M059J (cell line): ENCODE data around the gene FOXD4L6. TPM values are rescaled to one million over a fixed set of nuclear protein-coding genes. Genes with fewer than 3 reads are reported as not detected.
"Not testable (repeated sequence)": the region's sequence is repeated elsewhere in the genome, so short reads cannot be mapped to it uniquely, and the experiment has no call there.

Experiments
- DNase-seq: peaks from one replicate; pipeline ENCODE4 v3.0.0-alpha.2; 2012; ENCODE audit warnings: low read depth
- total RNA-seq: library from RNA; depleted of rRNA; stranded (reverse); fragments of >200 nt; shearing (Covaris generic); gene quantifications from 2 replicates; pipeline ENCODE4 v1.2.3, GENCODE V29; 2014; rRNA removed

FOXD4L6 gene
- total RNA-seq, 1 experiment from 2014 or later = not detected

GRCh38 chr9:41100508-41100907 is 28.0 kb downstream of the FOXD4L6 start:
- not testable (repeated sequence) for DNase-seq

DNA sequence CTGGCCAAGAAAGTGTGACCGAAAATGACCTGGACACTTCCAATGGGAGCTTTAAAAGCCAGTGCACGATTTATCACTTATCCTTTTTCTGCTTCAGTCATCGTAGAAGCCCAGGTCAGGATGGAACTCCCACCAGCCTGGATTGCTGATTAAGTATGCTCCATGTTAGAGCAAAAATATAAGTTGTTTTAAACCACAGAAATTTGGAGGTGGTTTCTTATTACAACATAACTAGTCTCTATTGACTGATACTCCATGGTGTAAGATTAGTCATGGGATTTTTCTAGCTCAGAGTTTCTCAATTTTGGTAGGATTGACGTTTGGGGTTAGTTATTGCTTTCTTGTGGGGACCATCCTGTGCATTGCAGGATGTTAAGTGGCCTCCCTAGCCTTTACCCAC is 29.7 kb downstream of the FOXD4L6 start:
- DNase-seq = peak; percentile 14

DNA sequence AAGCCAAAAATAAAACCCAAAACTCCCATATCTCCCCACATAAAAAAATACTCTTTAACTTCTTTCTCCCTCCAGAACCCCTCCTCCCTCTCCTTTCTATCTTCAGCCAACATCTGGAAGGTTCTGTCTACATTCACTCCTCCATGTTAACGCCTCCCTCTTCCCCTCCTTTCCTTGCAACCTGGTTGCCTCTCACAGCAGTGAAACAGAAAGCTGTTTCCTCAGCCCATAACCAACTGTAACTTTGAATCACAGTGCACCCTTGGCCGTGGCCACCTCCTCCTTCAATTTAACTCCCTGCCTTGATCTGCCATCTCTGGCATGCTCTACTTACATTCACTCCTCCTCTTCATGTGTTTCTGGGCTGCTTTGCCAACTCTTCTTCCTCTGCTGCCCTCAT is 33.4 kb downstream of the FOXD4L6 start:
- DNase-seq = not testable (repeated sequence)

GRCh38 chr9:41094010-41094773 is 34.3 kb downstream of the FOXD4L6 start:
- peak; percentile 37 for DNase-seq

DNA sequence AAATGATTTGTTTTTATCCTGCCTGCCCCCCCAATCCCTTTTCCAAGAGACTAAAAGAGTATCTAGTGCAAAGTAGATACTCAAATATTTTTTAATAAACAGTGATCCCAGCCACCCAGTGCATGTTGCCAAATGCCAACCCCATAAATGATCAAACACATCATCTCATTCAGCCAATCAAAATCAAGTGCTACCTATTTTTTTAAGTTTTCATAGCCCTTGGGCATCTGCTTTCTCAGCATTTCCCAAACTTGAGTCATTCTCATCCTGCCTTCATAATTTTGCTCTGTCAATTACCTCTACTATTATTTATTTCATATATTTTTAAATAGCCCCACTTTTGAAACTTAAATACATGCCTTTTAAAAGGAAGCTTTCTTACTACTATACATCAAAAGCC is 37.6 kb downstream of the FOXD4L6 start:
- not testable (repeated sequence) for DNase-seq

DNA sequence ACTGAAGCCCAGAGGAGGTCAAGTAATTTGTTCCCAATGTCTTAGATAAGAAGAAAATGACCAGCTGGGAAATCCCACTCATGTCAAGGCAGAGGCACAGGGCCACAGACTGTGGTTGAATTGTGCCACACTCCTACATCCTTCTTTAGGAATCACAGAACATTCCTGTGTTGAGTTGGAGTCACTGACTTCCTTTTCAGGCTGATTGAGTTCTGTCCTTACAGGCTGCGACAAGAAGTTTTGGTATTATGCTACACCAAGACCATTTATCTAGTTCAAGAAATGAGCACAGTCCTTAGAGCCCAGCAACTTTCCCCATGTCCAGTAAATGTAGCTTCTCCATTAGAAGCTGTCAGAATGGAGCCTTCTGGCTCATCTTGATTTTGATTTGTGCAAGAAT is 38.1 kb downstream of the FOXD4L6 start:
- DNase-seq = peak; percentile 2

DNA sequence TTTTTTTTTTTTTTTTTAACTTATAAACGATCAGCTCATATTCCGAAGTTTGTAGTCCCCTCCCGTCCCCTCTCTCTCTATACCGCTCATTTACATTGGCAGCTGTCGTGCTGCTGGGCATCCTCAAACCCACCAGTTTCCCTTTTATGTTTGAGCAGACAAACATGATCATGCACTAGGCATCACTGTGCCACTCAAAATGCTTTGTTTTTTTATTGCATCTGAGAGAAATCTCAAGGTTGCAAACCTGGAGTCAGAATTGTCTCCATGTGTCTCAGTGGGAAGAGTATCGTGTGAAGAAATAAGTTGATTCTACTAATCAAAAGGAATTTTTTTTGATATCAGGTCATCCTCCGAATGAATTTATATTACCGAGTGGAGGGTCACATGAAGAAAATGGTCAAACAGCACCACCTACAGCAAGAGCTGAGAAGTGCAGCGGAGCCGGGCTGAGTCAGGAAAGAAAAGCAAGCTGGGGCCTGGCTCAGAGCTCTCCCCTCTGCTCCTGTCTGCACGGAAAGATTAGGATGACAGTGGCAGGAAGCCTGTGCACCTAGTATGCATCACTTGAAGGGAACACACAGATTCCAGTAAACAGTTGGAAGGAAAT is 39.9 kb downstream of the FOXD4L6 start:
- not testable (repeated sequence) for DNase-seq

GRCh38 chr9:41087929-41088328 is 40.6 kb downstream of the FOXD4L6 start:
- not testable (repeated sequence) for DNase-seq

DNA sequence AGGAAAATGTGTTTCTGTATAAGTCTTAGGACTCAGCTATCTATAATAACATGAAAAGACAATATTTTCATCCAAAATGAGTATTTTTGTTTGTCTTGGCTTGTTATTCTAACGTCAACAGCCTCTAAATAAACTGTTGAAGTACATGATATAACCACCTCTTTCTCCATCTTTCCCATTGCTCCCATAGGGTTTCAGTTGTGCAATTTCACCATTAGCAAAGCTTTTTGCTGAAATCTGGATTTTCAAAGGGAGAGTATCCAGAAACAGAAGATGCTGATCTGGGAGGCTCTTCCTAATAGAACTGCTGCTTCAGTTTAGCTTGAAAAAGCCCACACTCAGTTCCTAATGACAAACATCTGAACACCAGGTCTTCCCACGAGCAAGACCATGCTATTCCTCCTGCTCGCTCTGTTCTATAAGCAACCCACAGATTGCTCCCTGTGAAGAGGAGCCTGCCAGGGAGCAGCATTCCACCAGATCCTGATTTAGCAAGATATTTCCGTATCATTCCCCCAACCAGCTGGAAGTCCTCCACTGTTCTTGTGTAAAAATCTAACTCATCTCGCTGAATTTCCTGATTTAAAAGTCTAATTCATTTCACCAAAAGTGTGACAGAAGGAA is 41.2 kb downstream of the FOXD4L6 start:
- not testable (repeated sequence) for DNase-seq

DNA sequence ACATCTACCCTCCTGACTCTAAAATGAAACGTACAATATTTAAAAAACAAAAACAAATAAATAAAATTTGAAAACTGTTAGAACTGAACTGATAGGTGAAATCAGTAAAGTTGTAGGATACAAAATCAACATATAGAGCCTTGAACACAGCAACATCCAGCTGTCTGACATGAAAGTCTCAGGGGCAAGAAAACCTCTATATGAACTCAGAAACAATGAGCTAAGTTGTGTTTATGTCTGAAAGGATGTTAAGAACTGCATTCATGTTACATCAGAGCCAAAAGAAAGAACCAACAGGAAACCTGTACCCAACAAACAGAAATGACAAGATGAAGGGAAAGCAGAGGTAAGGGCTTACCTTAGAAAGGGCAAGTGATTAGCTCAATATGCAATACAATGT is 41.8 kb downstream of the FOXD4L6 start:
- DNase-seq = not testable (repeated sequence)

DNA sequence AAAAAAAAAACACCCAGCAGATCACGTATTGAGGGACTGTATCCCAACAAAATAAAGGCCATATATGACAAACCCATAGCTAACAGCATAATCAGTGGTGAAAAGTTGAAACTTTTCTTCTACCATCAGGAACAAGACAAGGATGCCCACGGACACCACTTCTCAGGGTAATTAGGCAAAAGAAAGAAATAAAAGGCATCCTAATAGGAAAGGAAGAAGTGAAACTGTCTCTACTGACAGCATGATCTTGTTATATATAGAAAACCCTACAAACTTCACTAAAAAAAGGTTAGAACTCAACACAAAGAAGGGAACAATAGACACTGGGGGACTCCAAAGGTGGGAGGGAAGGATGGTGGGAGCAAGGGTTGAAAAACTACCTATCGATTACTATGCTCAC is 42.3 kb downstream of the FOXD4L6 start:
- DNase-seq = not testable (repeated sequence)

GRCh38 chr9:41082358-41082757 is 46.1 kb downstream of the FOXD4L6 start:
- not testable (repeated sequence) for DNase-seq

- DNase-seq = not testable (repeated sequence)
Observed at GRCh38 chr9:41079464-41079863, 49.0 kb downstream of the FOXD4L6 start.

- peak; percentile 36 for DNase-seq
Observed at GRCh38 chr9:41077586-41077985, 50.9 kb downstream of the FOXD4L6 start.

Other genes with a start within 250 kb of the FOXD4L6 start
- 3.6 and 3.9 TPM in 2 replicates for gene ZNG1F, start 60.6 kb upstream of the FOXD4L6 start, total RNA-seq